Measurements from ENCODE around the gene GPC1.
"Not testable (repeated sequence)": the region's sequence is repeated elsewhere in the genome, so short reads cannot be mapped to it uniquely, and the experiment has no call there.

The GPC1 gene

GRCh38 chr2:240480834-240481623, 45.6 kb downstream of the GPC1 start:
- Histone ChIP-seq H3K4me1 (ENCODE audit: control insufficient read depth, insufficient read depth, low read length, poor library complexity, severe bottlenecking) (no peaks in the 10 kb centered on the region), H3K4me3 (ENCODE audit: insufficient read depth, low read depth, low read length, poor library complexity, severe bottlenecking) (no peak overlapping the region), H3K9me3 (ENCODE audit: control insufficient read depth, low read length) (peaks cover 5% of the 10 kb centered on the region), H3K27ac (ENCODE audit: insufficient read depth, low read length, poor library complexity, severe bottlenecking) (no peak overlapping the region), H3K27me3 (replicated peaks; ENCODE audit: control insufficient read depth, insufficient read depth, low read length, poor library complexity, severe bottlenecking) (no peaks in the 10 kb centered on the region), H3K36me3 (ENCODE audit: control insufficient read depth, insufficient read depth, low read length) (no peaks in the 10 kb centered on the region)
- no peak for DNase-seq

GRCh38 chr2:240481720-240482119, 46.3 kb downstream of the GPC1 start:
- no peaks in the 10 kb centered on the region for H3K9me3 ChIP-seq (ENCODE audit: control insufficient read depth, low read length)
- H3K4me3 ChIP-seq (ENCODE audit: insufficient read depth, low read depth, low read length, poor library complexity, severe bottlenecking), result no peak overlapping the region
- H3K27ac ChIP-seq (ENCODE audit: insufficient read depth, low read length, poor library complexity, severe bottlenecking), result no peak overlapping the region
- no peaks in the 10 kb centered on the region for H3K36me3 ChIP-seq (ENCODE audit: control insufficient read depth, insufficient read depth, low read length)
- no peaks in the 10 kb centered on the region for H3K27me3 ChIP-seq (replicated peaks; ENCODE audit: control insufficient read depth, insufficient read depth, low read length, poor library complexity, severe bottlenecking)
- H3K4me1 ChIP-seq (ENCODE audit: control insufficient read depth, insufficient read depth, low read length, poor library complexity, severe bottlenecking), result no peaks in the 10 kb centered on the region
- DNase-seq, result no peak

- DNase-seq, result no peak
- H3K9me3 ChIP-seq (ENCODE audit: control insufficient read depth, low read length), result no peaks in the 10 kb centered on the region
- no peaks in the 10 kb centered on the region for H3K36me3 ChIP-seq (ENCODE audit: control insufficient read depth, insufficient read depth, low read length)
- H3K27ac ChIP-seq (ENCODE audit: insufficient read depth, low read length, poor library complexity, severe bottlenecking), result no peak overlapping the region
- H3K27me3 ChIP-seq (replicated peaks; ENCODE audit: control insufficient read depth, insufficient read depth, low read length, poor library complexity, severe bottlenecking), result no peaks in the 10 kb centered on the region
- H3K4me3 ChIP-seq (ENCODE audit: insufficient read depth, low read depth, low read length, poor library complexity, severe bottlenecking), result no peak overlapping the region
- no peaks in the 10 kb centered on the region for H3K4me1 ChIP-seq (ENCODE audit: control insufficient read depth, insufficient read depth, low read length, poor library complexity, severe bottlenecking)
These were observed 46.7 kb downstream of the GPC1 start for GRCh38 chr2:240482141-240482540.

DNA sequence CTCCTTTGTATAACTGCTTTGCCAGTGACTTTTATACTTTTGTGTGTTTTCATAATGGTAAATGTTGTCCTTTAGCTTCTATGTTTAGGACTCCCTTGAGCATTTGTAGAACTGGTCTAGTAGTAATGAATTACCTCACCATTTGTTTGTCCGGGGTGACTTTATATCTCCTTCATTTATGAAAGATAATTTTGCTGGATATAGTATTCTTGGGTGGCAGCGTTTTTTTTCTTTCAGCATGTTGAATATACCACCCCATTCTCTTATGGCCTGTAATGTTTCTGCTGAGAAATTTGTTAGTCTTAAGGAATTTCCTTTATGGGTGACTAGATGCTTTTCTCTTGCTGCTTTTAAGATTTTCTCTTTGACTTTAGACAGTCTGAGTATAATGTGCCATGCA, 56.0 kb downstream of the GPC1 start:
- DNase-seq, result no peak
- Histone ChIP-seq H3K27me3 (replicated peaks; ENCODE audit: control insufficient read depth, insufficient read depth, low read length, poor library complexity, severe bottlenecking) (no peaks in the 10 kb centered on the region), H3K4me3 (ENCODE audit: insufficient read depth, low read depth, low read length, poor library complexity, severe bottlenecking) (no peak overlapping the region), H3K9me3 (ENCODE audit: control insufficient read depth, low read length) (peaks cover 5% of the 10 kb centered on the region), H3K36me3 (ENCODE audit: control insufficient read depth, insufficient read depth, low read length) (no peaks in the 10 kb centered on the region), H3K4me1 (ENCODE audit: control insufficient read depth, insufficient read depth, low read length, poor library complexity, severe bottlenecking) (no peaks in the 10 kb centered on the region), H3K27ac (ENCODE audit: insufficient read depth, low read length, poor library complexity, severe bottlenecking) (no peak overlapping the region)

GRCh38 chr2:240494194-240494793, 58.8 kb downstream of the GPC1 start:
- peaks cover 7% of the 10 kb centered on the region for H3K36me3 ChIP-seq (ENCODE audit: control insufficient read depth, insufficient read depth, low read length)
- no peak overlapping the region for H3K4me3 ChIP-seq (ENCODE audit: insufficient read depth, low read depth, low read length, poor library complexity, severe bottlenecking)
- DNase-seq, result no peak
- no peaks in the 10 kb centered on the region for H3K4me1 ChIP-seq (ENCODE audit: control insufficient read depth, insufficient read depth, low read length, poor library complexity, severe bottlenecking)
- H3K9me3 ChIP-seq (ENCODE audit: control insufficient read depth, low read length), result peaks cover 5% of the 10 kb centered on the region
- H3K27me3 ChIP-seq (replicated peaks; ENCODE audit: control insufficient read depth, insufficient read depth, low read length, poor library complexity, severe bottlenecking), result no peaks in the 10 kb centered on the region
- no peak overlapping the region for H3K27ac ChIP-seq (ENCODE audit: insufficient read depth, low read length, poor library complexity, severe bottlenecking)

GRCh38 chr2:240494942-240495341, 59.5 kb downstream of the GPC1 start:
- H3K4me3 ChIP-seq (ENCODE audit: insufficient read depth, low read depth, low read length, poor library complexity, severe bottlenecking); H3K4me1 ChIP-seq (ENCODE audit: control insufficient read depth, insufficient read depth, low read length, poor library complexity, severe bottlenecking); H3K27ac ChIP-seq (ENCODE audit: insufficient read depth, low read length, poor library complexity, severe bottlenecking); DNase-seq; H3K27me3 ChIP-seq (replicated peaks; ENCODE audit: control insufficient read depth, insufficient read depth, low read length, poor library complexity, severe bottlenecking); H3K9me3 ChIP-seq (ENCODE audit: control insufficient read depth, low read length): not testable (repeated sequence)
- H3K36me3 ChIP-seq (ENCODE audit: control insufficient read depth, insufficient read depth, low read length), result peaks cover 14% of the 10 kb centered on the region

DNA sequence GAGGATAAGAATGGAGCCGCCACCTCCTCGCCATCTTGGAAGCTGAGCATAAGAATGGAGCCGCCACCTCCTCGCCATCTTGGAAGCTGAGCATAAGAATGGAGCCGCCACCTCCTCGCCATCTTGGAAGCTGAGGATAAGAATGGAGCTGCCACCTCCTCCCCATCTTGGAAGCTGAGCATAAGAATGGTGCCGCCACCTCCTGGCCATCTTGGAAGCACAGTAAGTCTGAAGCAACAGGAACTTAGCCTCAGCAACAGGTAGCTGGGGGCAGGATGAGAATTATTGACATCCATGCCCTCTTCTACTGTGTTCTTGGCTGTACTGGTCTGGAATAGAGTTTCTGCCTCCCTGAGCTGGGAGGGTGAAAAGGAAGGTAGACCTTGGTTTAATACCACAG, 61.6 kb downstream of the GPC1 start:
- H3K36me3 ChIP-seq (ENCODE audit: control insufficient read depth, insufficient read depth, low read length), result peaks cover 18% of the 10 kb centered on the region
- not testable (repeated sequence) for H3K4me1 ChIP-seq (ENCODE audit: control insufficient read depth, insufficient read depth, low read length, poor library complexity, severe bottlenecking); H3K4me3 ChIP-seq (ENCODE audit: insufficient read depth, low read depth, low read length, poor library complexity, severe bottlenecking); H3K9me3 ChIP-seq (ENCODE audit: control insufficient read depth, low read length); H3K27ac ChIP-seq (ENCODE audit: insufficient read depth, low read length, poor library complexity, severe bottlenecking); DNase-seq; H3K27me3 ChIP-seq (replicated peaks; ENCODE audit: control insufficient read depth, insufficient read depth, low read length, poor library complexity, severe bottlenecking)

- DNase-seq, result no peak
- Histone ChIP-seq H3K9me3 (ENCODE audit: control insufficient read depth, low read length) (no peaks in the 10 kb centered on the region), H3K36me3 (ENCODE audit: control insufficient read depth, insufficient read depth, low read length) (peaks cover 18% of the 10 kb centered on the region), H3K27me3 (replicated peaks; ENCODE audit: control insufficient read depth, insufficient read depth, low read length, poor library complexity, severe bottlenecking) (no peaks in the 10 kb centered on the region), H3K27ac (ENCODE audit: insufficient read depth, low read length, poor library complexity, severe bottlenecking) (no peak overlapping the region), H3K4me3 (ENCODE audit: insufficient read depth, low read depth, low read length, poor library complexity, severe bottlenecking) (no peak overlapping the region), H3K4me1 (ENCODE audit: control insufficient read depth, insufficient read depth, low read length, poor library complexity, severe bottlenecking) (no peaks in the 10 kb centered on the region)
These were observed 62.9 kb downstream of the GPC1 start for GRCh38 chr2:240498171-240498957.

DNA sequence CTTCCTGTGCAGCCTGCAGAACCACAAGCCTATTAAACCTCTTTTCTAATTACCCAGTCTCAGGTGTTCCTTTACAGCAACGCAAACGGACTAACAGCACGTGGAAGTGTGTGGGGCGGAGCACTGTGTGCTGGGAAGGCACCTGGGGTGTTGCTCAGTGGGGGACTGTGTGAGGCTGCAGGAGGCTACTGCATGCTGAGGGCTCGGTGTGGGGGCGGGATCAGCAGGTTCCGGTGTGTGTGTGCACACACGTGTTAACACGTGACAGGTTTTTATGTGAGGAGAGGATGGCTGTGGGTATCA, 63.4 kb downstream of the GPC1 start:
- H3K4me3 ChIP-seq (ENCODE audit: insufficient read depth, low read depth, low read length, poor library complexity, severe bottlenecking), result no peak overlapping the region
- H3K27ac ChIP-seq (ENCODE audit: insufficient read depth, low read length, poor library complexity, severe bottlenecking), result no peak overlapping the region
- no peaks in the 10 kb centered on the region for H3K4me1 ChIP-seq (ENCODE audit: control insufficient read depth, insufficient read depth, low read length, poor library complexity, severe bottlenecking)
- H3K36me3 ChIP-seq (ENCODE audit: control insufficient read depth, insufficient read depth, low read length), result peaks cover 18% of the 10 kb centered on the region
- H3K9me3 ChIP-seq (ENCODE audit: control insufficient read depth, low read length), result no peaks in the 10 kb centered on the region
- H3K27me3 ChIP-seq (replicated peaks; ENCODE audit: control insufficient read depth, insufficient read depth, low read length, poor library complexity, severe bottlenecking), result no peaks in the 10 kb centered on the region
- DNase-seq, result no peak

Measured in effector memory CD4-positive, alpha-beta T cell (primary cell).